IMR-90 (cell line): ENCODE results near the gene CDC73. TPM values are rescaled to one million over a fixed set of nuclear protein-coding genes. Genes with fewer than 3 reads are reported as not detected.

Source experiments
- ATAC-seq: fragments of 200-7000 bp; cut with Tn5 transposase; 2 replicates; pipeline ENCODE4 v1.9.1; 2020; ENCODE audit warnings: low read depth, mild to moderate bottlenecking, moderate library complexity
- BruUV-seq: library from RNA; stranded (reverse); fragments of 400-500 nt; replicated peaks from 2 replicates; lab custom pipeline; 2021; lab: Mats Ljungman, UMichigan
- CTCF ChIA-PET: fragments of 300-600 bp; formaldehyde crosslinking; extraction: SDS; loops from one replicate; lab custom pipeline; 2021; ENCODE audit warnings: antibody characterized with exemption; lab: Yijun Ruan, JAX
- POLR2A ChIA-PET: fragments of 300-600 bp; sonication (Branson Sonifier 250); formaldehyde crosslinking; loops from one replicate; lab custom pipeline; 2022; ENCODE audit warnings: antibody characterized with exemption; ENCODE audit not compliant: unreplicated experiment; lab: Charles Lee
- DNase-seq: peaks from one replicate; pipeline ENCODE4 v3.0.0; 2013
- H2AFZ ChIP-seq: replicated peaks from 2 replicates; pipeline ENCODE3; 2013; ENCODE audit warnings: low read length, mild to moderate bottlenecking; ENCODE audit not compliant: poor library complexity
- H2AK5ac ChIP-seq: 2 replicates; pipeline ENCODE4 v1.6.1; 2013; ENCODE audit warnings: low read depth, low read length, inconsistent platforms
- H2AK9ac ChIP-seq: replicated peaks from 2 replicates; pipeline ENCODE3; 2013; ENCODE audit warnings: mild to moderate bottlenecking, low read depth, low read length, moderate library complexity; ENCODE audit not compliant: poor library complexity
- H2BK120ac ChIP-seq: 2 replicates; pipeline ENCODE4 v1.6.1; 2013; ENCODE audit warnings: low read depth, low read length, inconsistent platforms
- H2BK15ac ChIP-seq: 3 replicates; pipeline ENCODE4 v1.6.1; 2013; ENCODE audit warnings: low read depth, low read length, inconsistent platforms
- H2BK20ac ChIP-seq: 2 replicates; pipeline ENCODE4 v1.6.1; 2013; ENCODE audit warnings: low read depth, mild to moderate bottlenecking, inconsistent platforms, low read length, moderate library complexity
- H2BK5ac ChIP-seq: 2 replicates; pipeline ENCODE4 v1.6.1; 2013; ENCODE audit warnings: mild to moderate bottlenecking, low read depth, low read length, inconsistent platforms; ENCODE audit not compliant: poor library complexity, severe bottlenecking
- H3K14ac ChIP-seq: replicated peaks from 2 replicates; pipeline ENCODE4 v1.6.1; 2013; ENCODE audit warnings: low read depth, low read length, inconsistent platforms
- H3K18ac ChIP-seq: 2 replicates; pipeline ENCODE4 v1.6.1; 2013; ENCODE audit warnings: low read depth, low read length, control low read depth
- H3K23ac ChIP-seq: 2 replicates; pipeline ENCODE4 v1.6.1; 2013; ENCODE audit warnings: low read depth, low read length, inconsistent platforms
- H3K27ac ChIP-seq: 2 replicates; pipeline ENCODE4 v1.5.1; 2013; ENCODE audit warnings: mild to moderate bottlenecking, control low read depth, low read length; ENCODE audit not compliant: insufficient read depth
- H3K27me3 ChIP-seq: 2 replicates; pipeline ENCODE4 v1.6.1; 2013; ENCODE audit warnings: low read length; ENCODE audit not compliant: control insufficient read depth, insufficient read depth
- H3K36me3 ChIP-seq: 2 replicates; pipeline ENCODE4 v1.6.1; 2013; ENCODE audit warnings: low read length, mixed read lengths; ENCODE audit not compliant: control insufficient read depth, insufficient read depth
- H3K4ac ChIP-seq: 2 replicates; pipeline ENCODE4 v1.6.1; 2013; ENCODE audit warnings: low read depth, low read length, inconsistent platforms
- H3K4me1 ChIP-seq: 2 replicates; pipeline ENCODE4 v1.6.1; 2013; ENCODE audit warnings: low read length, mixed read lengths; ENCODE audit not compliant: control insufficient read depth, insufficient read depth
- H3K4me2 ChIP-seq: 2 replicates; pipeline ENCODE4 v1.6.1; 2013; ENCODE audit warnings: low read depth, mild to moderate bottlenecking, control low read depth, low read length, moderate library complexity
- H3K4me3 ChIP-seq: 2 replicates; pipeline ENCODE4 v1.5.1; 2013; ENCODE audit warnings: low read depth, mild to moderate bottlenecking, control low read depth, low read length, moderate library complexity; ENCODE audit not compliant: insufficient read depth
- H3K56ac ChIP-seq: 2 replicates; pipeline ENCODE4 v1.6.1; 2013; ENCODE audit warnings: low read length, inconsistent platforms; ENCODE audit not compliant: insufficient read depth; ENCODE audit errors: extremely low read depth
- H3K79me1 ChIP-seq, 2 experiments: 2 replicates each; pipeline ENCODE4 v1.6.1; 2013; ENCODE audit warnings: low read length in 2 of 2, inconsistent platforms in 1 of 2, low read depth in 1 of 2
- H3K9ac ChIP-seq: 2 replicates; pipeline ENCODE4 v1.6.1; 2013; ENCODE audit warnings: low read depth, low read length, control low read depth
- H3K9me1 ChIP-seq: 2 replicates; pipeline ENCODE4 v1.6.1; 2013; ENCODE audit warnings: low read length, inconsistent platforms; ENCODE audit not compliant: insufficient read depth
- H3K9me3 ChIP-seq: 2 replicates; pipeline ENCODE4 v1.6.1; 2013; ENCODE audit warnings: low read length; ENCODE audit not compliant: control insufficient read depth, insufficient read depth
- H4K20me1 ChIP-seq: 2 replicates; pipeline ENCODE4 v1.6.1; 2013; ENCODE audit warnings: low read length, inconsistent platforms; ENCODE audit not compliant: insufficient read depth
- H4K5ac ChIP-seq: 2 replicates; pipeline ENCODE4 v1.6.1; 2013; ENCODE audit warnings: mild to moderate bottlenecking, low read depth, low read length, control low read depth
- H4K8ac ChIP-seq, 2 experiments: 2 replicates each; pipeline ENCODE4 v1.6.1; 2013; ENCODE audit warnings: low read depth in 2 of 2, low read length in 2 of 2, control low read depth in 1 of 2, inconsistent platforms in 1 of 2
- H4K91ac ChIP-seq: 2 replicates; pipeline ENCODE4 v1.6.1; 2013; ENCODE audit warnings: low read depth, low read length, inconsistent platforms; ENCODE audit not compliant: insufficient read depth
- BHLHE40 ChIP-seq: fragments of 150-350 bp; IDR thresholded peaks from 2 replicates; pipeline ENCODE4 v1.6.1; 2016; ENCODE audit warnings: mild to moderate bottlenecking, low read depth, low read length
- CHD1 ChIP-seq: IDR thresholded peaks from 2 replicates; pipeline ENCODE4 v1.6.1; 2012; ENCODE audit warnings: low read depth, low read length, improper control_type of control experiment
- CTCF ChIP-seq: conservative IDR thresholded peaks from 2 replicates; pipeline ENCODE4 v1.5.1; 2012; ENCODE audit warnings: mild to moderate bottlenecking, low read depth, low read length, improper control_type of control experiment
- FOS ChIP-seq: fragments of 150-350 bp; IDR thresholded peaks from 2 replicates; pipeline ENCODE4 v1.6.1; 2016; ENCODE audit warnings: low read depth, low read length
- MAFK ChIP-seq: IDR thresholded peaks from 2 replicates; pipeline ENCODE4 v1.6.1; 2012; ENCODE audit warnings: low read depth, low read length, improper control_type of control experiment
- MAZ ChIP-seq: IDR thresholded peaks from 2 replicates; pipeline ENCODE4 v1.6.1; 2012; ENCODE audit warnings: low read depth, mild to moderate bottlenecking, low read length, improper control_type of control experiment, moderate library complexity, borderline replicate concordance
- MXI1 ChIP-seq: IDR thresholded peaks from 2 replicates; pipeline ENCODE4 v1.6.1; 2012; ENCODE audit warnings: low read depth, mild to moderate bottlenecking, low read length, moderate library complexity, borderline replicate concordance
- NFE2L2 ChIP-seq: fragments of 150-350 bp; IDR thresholded peaks from 2 replicates; pipeline ENCODE4 v1.6.1; 2016; ENCODE audit warnings: low read depth, mild to moderate bottlenecking, low read length
- POLR2A ChIP-seq: IDR thresholded peaks from 2 replicates; pipeline ENCODE4 v1.6.1; 2012; ENCODE audit warnings: mild to moderate bottlenecking, low read depth, low read length
- RAD21 ChIP-seq: IDR thresholded peaks from 2 replicates; pipeline ENCODE4 v1.6.1; 2012; ENCODE audit warnings: low read length, improper control_type of control experiment
- RCOR1 ChIP-seq: IDR thresholded peaks from 2 replicates; pipeline ENCODE4 v1.6.1; 2012; ENCODE audit warnings: mild to moderate bottlenecking, low read length, improper control_type of control experiment; ENCODE audit not compliant: insufficient replicate concordance
- RFX5 ChIP-seq: IDR thresholded peaks from 2 replicates; pipeline ENCODE4 v1.8.0; 2012; ENCODE audit warnings: low read depth, mild to moderate bottlenecking, low read length, moderate library complexity
- SMC3 ChIP-seq: fragments of 150-350 bp; IDR thresholded peaks from 2 replicates; pipeline ENCODE4 v1.6.1; 2016; ENCODE audit warnings: low read depth, mild to moderate bottlenecking, antibody characterized with exemption, low read length, moderate library complexity
- USF2 ChIP-seq: fragments of 150-350 bp; IDR thresholded peaks from 2 replicates; pipeline ENCODE4 v1.6.1; 2017; ENCODE audit warnings: mild to moderate bottlenecking, antibody characterized with exemption, low read length, low read depth
- WGBS, 2 experiments: methylation state at CpG; one replicate each; pipeline versions ENCODE4 v1.1.5 to v1.1.7; 2013; ENCODE audit warnings: missing lambda C conversion rate in 2 of 2; ENCODE audit not compliant: insufficient read length in 1 of 2; ENCODE audit errors: extremely low coverage in 2 of 2; 5-methylcytosine and 5-hydroxymethylcytosine counted together
- dilution Hi-C: fragments of 300-500 bp; cut with HindIII; formaldehyde crosslinking; loops from one replicate; pipeline ENCODE4 v1.14.3; 2018; ENCODE audit warnings: low sequenced_read_pairs; ENCODE audit not compliant: unreplicated experiment
- in situ Hi-C: fragments of 300-500 bp; cut with MboI; formaldehyde crosslinking; loops from 3 replicates; pipeline ENCODE4 v1.14.3; 2019; ENCODE audit warnings: low sequenced_read_pairs, inconsistent platforms, mixed read lengths
- intact Hi-C: fragments of 100-400 bp; cut with micrococcal nuclease; formaldehyde crosslinking; loops from 2 replicates; pipeline ENCODE4 v1.10.0; 2022
- polyA plus RNA-seq, 3 experiments: library from polyadenylated mRNA; depleted of rRNA; stranded (reverse); fragments of >200 nt; gene quantifications; 2 replicates each; pipeline ENCODE4 v1.2.3, GENCODE V29; 2012; ENCODE audit warnings: low replicate concordance in 1 of 3
- total RNA-seq: library from RNA; depleted of rRNA; stranded (reverse); fragments of >200 nt; gene quantifications from 2 replicates; pipeline ENCODE4 v1.2.3, GENCODE V29; 2012
- TF ChIP-seq, protein P1 (sequence below): fragments of 150-350 bp; IDR thresholded peaks from 2 replicates; pipeline ENCODE4 v1.6.1; 2016; ENCODE audit warnings: low read depth, mild to moderate bottlenecking, low read length, moderate library complexity, borderline replicate concordance

Gene CDC73
- total and polyA plus RNA-seq, 2 of the 4 experiments (the other 2 are of a cell fraction) = 22.1 to 29.6 TPM

GRCh38 chr1:193087893-193088292 lies 33.9 kb upstream of the CDC73 start:
- Histone ChIP-seq H4K5ac (no peak overlapping the region), H3K27me3 (no peaks in the 10 kb centered on the region), H3K4ac (no peak overlapping the region), H3K9me3 (no peaks in the 10 kb centered on the region), H2BK15ac (no peak overlapping the region), H3K4me2 (no peak overlapping the region), H4K8ac (no peak overlapping the region), H4K91ac (no peak overlapping the region), H3K79me1 (no peaks in the 10 kb centered on the region), H2AFZ (no peak overlapping the region), H3K9me1 (no peaks in the 10 kb centered on the region), H3K14ac (no peak overlapping the region), H3K56ac (no peak overlapping the region), H2AK5ac (no peak overlapping the region), H3K9ac (no peak overlapping the region), H3K23ac (no peak overlapping the region), H2BK120ac (no peak overlapping the region), H4K20me1 (no peaks in the 10 kb centered on the region), H3K36me3 (peaks cover 20% of the 10 kb centered on the region), H3K27ac (no peak overlapping the region), H2AK9ac (no peak overlapping the region), H3K18ac (no peak overlapping the region), H3K4me1 (no peaks in the 10 kb centered on the region), H3K4me3 (no peak overlapping the region), H2BK20ac (no peak overlapping the region), H2BK5ac (no peak overlapping the region)
- DNase-seq = no peak
- TF ChIP-seq BHLHE40 (no peak), POLR2A (no peak), CTCF (no peak), RAD21 (no peak), FOS (no peak), USF2 (no peak), SMC3 (no peak), MXI1 (no peak), MAFK (no peak), CHD1 (no peak), RCOR1 (no peak), RFX5 (no peak), MAZ (no peak), NFE2L2 (no peak)
- TF ChIP-seq, protein P1, sequence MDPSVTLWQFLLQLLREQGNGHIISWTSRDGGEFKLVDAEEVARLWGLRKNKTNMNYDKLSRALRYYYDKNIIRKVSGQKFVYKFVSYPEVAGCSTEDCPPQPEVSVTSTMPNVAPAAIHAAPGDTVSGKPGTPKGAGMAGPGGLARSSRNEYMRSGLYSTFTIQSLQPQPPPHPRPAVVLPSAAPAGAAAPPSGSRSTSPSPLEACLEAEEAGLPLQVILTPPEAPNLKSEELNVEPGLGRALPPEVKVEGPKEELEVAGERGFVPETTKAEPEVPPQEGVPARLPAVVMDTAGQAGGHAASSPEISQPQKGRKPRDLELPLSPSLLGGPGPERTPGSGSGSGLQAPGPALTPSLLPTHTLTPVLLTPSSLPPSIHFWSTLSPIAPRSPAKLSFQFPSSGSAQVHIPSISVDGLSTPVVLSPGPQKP = no peak
- CTCF ChIA-PET = no interaction called here
- POLR2A ChIA-PET = no interaction called here
- dilution Hi-C loops = no loop called here
- no CpG with 5 or more reads among the region's 3 CpGs for whole genome bisulfite sequencing, 2 experiments
- in situ Hi-C loops = no loop called here
- intact Hi-C loops = no loop called here
- no TSS peak for BruUV-seq
- ATAC-seq = no peak
